NK-92 (cell line): ENCODE measurements around the gene FOXK1.
A peak's percentile ranks its signal among the peaks of the same experiment; 100 is the strongest.

Source experiments
- DNase-seq: peaks from one replicate; lab custom pipeline; 2025; ENCODE audit not compliant: unreplicated experiment; lab: John Stamatoyannopoulos, UW

FOXK1 gene

GRCh38 chr7:4763091-4763793 lies 81.1 kb downstream of the FOXK1 start:
- DNase-seq = no peak

- no peak for DNase-seq
Measured at GRCh38 chr7:4763794-4764185, 81.7 kb downstream of the FOXK1 start.

GRCh38 chr7:4764402-4765007 lies 82.4 kb downstream of the FOXK1 start:
- DNase-seq = no peak

GRCh38 chr7:4765776-4766490 lies 83.8 kb downstream of the FOXK1 start:
- DNase-seq = no peak

- no peak for DNase-seq
Measured at GRCh38 chr7:4766666-4767519, 84.8 kb downstream of the FOXK1 start.

- DNase-seq = no peak
Measured at GRCh38 chr7:4768597-4769569, 86.8 kb downstream of the FOXK1 start.

GRCh38 chr7:4769761-4770160 lies 87.7 kb downstream of the FOXK1 start:
- no peak for DNase-seq

- DNase-seq = no peak
Measured at GRCh38 chr7:4770886-4771285, 88.8 kb downstream of the FOXK1 start.

GRCh38 chr7:4771737-4772136 lies 89.6 kb downstream of the FOXK1 start:
- no peak for DNase-seq

GRCh38 chr7:4772306-4772705 lies 90.2 kb downstream of the FOXK1 start:
- DNase-seq = no peak

- DNase-seq = no peak
Measured at GRCh38 chr7:4774007-4774406, 91.9 kb downstream of the FOXK1 start.

- DNase-seq = no peak
Measured at GRCh38 chr7:4774658-4775249, 92.7 kb downstream of the FOXK1 start.

- DNase-seq = peak; percentile 73
Measured at GRCh38 chr7:4775250-4775847, 93.3 kb downstream of the FOXK1 start, which contains the start of gene AP5Z1. Gene AP5Z1 (plus strand): TSS chr7:4775623. CDS start chr7:4775716, 93 bp downstream.

- DNase-seq = no peak
Measured at GRCh38 chr7:4775848-4776623, 93.9 kb downstream of the FOXK1 start.

GRCh38 chr7:4779118-4779517 lies 97.0 kb downstream of the FOXK1 start:
- no peak for DNase-seq

- DNase-seq = no peak
Measured at GRCh38 chr7:4781366-4782069, 99.4 kb downstream of the FOXK1 start.

GRCh38 chr7:4782333-4783291 lies 100.5 kb downstream of the FOXK1 start:
- no peak for DNase-seq
